ENCODE measurements around the gene SMTNL2.

SMTNL2 gene

DNA sequence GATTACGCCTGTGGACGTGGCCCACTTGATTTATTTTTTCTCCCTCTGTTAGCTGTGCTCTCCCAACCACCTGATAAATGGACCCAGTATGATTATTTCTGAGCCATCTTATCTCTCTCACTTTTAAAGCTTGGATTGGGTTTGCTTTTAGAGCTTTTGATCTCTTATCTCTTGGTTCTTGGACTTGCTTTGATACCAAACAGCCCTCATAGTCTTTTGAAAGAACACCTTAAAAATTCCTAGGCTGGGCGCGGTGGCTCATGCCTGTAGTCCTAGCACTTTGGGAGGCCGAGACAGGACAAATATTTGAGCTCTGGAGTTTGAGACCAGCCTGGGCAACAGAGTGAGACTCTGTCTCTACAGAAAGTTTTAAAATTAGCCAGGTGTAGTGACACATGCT, 25.8 kb downstream of the SMTNL2 start:
- no peak overlapping the region for H3K4me3 ChIP-seq (replicated peaks; ENCODE audit: low read depth, low read length)
- DNase-seq (ENCODE audit: extremely low read depth, low read depth): no peak
- TF ChIP-seq, protein P1, sequence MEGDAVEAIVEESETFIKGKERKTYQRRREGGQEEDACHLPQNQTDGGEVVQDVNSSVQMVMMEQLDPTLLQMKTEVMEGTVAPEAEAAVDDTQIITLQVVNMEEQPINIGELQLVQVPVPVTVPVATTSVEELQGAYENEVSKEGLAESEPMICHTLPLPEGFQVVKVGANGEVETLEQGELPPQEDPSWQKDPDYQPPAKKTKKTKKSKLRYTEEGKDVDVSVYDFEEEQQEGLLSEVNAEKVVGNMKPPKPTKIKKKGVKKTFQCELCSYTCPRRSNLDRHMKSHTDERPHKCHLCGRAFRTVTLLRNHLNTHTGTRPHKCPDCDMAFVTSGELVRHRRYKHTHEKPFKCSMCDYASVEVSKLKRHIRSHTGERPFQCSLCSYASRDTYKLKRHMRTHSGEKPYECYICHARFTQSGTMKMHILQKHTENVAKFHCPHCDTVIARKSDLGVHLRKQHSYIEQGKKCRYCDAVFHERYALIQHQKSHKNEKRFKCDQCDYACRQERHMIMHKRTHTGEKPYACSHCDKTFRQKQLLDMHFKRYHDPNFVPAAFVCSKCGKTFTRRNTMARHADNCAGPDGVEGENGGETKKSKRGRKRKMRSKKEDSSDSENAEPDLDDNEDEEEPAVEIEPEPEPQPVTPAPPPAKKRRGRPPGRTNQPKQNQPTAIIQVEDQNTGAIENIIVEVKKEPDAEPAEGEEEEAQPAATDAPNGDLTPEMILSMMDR (IDR thresholded peaks at IDR 0.05; ENCODE audit: low read depth, low read length, missing control alignments): no peak

DNA sequence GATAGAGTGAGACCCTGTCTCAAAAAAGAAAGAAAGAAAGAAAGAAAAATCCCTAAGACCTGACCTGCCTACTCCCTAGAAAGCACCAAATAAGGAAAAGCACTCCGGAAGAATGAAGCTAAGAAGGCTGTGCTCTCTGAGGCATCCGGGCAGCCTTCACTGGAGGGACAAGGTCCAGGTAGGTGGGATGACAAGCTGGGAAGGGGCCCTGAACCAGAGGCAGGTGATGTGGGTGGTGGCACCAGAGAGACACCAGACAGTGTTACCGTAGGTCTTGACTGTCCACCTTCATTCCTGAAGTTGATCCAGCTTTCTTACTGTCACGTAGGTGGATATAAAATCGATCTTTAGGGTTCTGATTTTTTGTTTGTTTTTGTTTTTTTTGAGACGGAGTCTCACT, 26.3 kb downstream of the SMTNL2 start:
- no peak for DNase-seq (ENCODE audit: extremely low read depth, low read depth)
- TF ChIP-seq, protein P1 (IDR thresholded peaks at IDR 0.05; ENCODE audit: low read depth, low read length, missing control alignments): no peak
- no peak overlapping the region for H3K4me3 ChIP-seq (replicated peaks; ENCODE audit: low read depth, low read length)

DNA sequence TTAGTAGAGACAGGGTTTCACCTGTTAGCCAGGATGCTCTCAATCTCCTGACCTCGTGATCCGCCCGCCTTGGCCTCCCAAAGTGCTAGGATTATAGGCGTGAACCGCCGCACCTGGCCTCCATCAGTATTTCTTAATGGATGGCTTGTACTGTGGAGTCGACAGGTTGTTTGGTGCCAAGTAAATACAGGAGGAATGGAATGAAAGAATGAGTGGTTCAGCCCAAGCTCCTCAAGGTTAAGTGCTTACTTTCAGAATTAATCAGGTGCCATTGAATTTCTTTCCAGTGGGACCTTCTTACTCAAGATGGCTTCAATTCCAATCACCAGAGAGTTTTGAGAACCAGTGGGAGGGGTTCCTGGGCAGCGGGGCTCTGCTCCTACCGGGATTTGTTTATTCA, 32.1 kb downstream of the SMTNL2 start:
- TF ChIP-seq, protein P1 (IDR thresholded peaks at IDR 0.05; ENCODE audit: low read depth, low read length, missing control alignments): no peak
- H3K4me3 ChIP-seq (replicated peaks; ENCODE audit: low read depth, low read length): no peak overlapping the region
- DNase-seq (ENCODE audit: extremely low read depth, low read depth): no peak

DNA sequence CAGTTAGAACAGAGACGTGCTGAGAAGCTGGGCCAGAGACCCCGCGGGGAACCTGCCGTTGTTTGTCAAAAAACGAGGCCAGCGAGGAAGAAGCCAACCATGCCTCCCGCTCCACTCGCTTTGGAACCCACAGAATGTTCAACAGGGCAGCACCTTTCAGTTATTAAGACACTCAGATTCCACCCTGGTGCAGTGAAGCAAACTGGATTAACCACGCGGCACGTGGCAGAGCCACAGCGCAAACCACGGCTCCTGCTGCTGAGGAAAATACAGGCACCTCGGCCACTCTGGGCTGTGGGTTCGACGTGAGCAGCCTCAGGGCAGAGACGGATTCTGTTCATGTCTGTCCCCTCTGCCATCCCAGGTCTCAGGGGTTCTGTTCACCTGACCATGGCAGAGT, 32.8 kb downstream of the SMTNL2 start:
- TF ChIP-seq, protein P1 (IDR thresholded peaks at IDR 0.05; ENCODE audit: low read depth, low read length, missing control alignments): no peak
- DNase-seq (ENCODE audit: extremely low read depth, low read depth): no peak
- no peak overlapping the region for H3K4me3 ChIP-seq (replicated peaks; ENCODE audit: low read depth, low read length)

DNA sequence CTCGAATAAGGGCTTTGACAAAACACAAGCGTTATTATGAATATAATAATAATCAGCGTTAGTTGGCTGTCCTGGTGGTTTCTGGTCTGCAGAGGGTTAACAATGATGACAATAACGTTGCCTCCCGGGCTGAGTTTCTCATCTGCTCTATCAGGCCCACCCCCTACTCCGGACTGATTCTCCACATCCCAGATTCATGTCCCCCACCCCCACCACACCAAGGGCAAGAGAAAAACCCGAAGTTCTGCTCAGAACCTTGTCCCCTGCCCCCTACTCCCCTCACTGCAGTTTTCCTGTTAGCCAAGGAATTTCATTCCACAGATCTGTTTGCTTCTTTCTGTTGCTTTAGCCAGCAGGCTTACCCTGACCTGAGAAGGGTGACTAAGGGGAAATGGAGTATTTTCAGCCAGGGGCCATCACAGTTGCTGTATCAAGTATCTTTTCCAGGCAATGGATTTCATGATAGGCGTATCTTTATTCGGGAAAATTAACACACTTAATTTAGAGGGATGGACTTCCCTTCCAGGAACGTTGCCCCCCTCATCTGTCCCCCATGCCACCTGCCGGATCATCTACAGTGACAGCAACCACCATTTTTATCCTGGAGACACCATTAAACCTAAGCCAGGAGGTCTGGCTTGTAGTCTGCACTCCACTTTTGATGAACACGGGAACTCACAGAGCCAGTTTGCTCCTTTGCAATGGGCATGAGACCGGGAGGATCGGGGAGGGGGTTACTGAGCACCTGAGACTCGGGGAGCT, 33.4 kb downstream of the SMTNL2 start:
- TF ChIP-seq, protein P1 (IDR thresholded peaks at IDR 0.05; ENCODE audit: low read depth, low read length, missing control alignments): no peak

DNA sequence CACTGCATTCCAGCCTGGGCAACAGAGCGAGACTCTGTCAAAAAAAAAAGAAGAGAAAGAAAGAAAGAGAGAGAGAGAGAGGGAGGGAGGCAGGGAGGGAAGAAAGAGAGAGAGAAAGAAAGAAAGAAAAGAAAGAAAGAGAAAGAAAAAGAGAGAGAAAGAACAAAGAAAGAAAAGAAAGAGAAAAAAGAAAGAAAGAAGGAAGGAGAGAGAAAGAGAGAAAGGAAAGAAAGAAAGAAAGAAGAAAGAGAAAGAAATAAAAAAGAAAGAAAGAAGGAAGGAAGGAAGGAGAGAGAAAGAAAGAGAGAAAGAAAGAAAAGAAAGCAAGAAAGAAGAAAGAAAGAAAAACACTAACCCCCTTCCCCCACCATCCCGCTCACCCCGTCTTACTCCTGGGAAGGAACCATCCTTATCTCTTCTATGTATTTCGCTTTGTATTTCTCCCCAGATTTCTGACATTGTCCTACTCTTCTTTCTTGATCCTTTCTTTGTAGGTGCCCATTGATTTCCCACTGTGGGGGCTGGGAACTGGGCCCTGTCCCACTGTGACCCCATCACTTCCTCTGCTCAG, 36.3 kb downstream of the SMTNL2 start:
- DNase-seq (ENCODE audit: extremely low read depth, low read depth): no peak
- TF ChIP-seq, protein P1 (IDR thresholded peaks at IDR 0.05; ENCODE audit: low read depth, low read length, missing control alignments): no peak
- H3K4me3 ChIP-seq (replicated peaks; ENCODE audit: low read depth, low read length): no peak overlapping the region

More for the DNA sequence above, 33.4 kb downstream of the SMTNL2 start:
- no peak overlapping the region for H3K4me3 ChIP-seq (replicated peaks; ENCODE audit: low read depth, low read length)
- DNase-seq (ENCODE audit: extremely low read depth, low read depth): no peak

Measured in HFF-Myc (cell line).